HG02678 (cell line): Measurements from ENCODE around the gene HRH2.
"Not testable (repeated sequence)": the region's sequence is repeated elsewhere in the genome, so short reads cannot be mapped to it uniquely, and the experiment has no call there.

ENCODE experiments used
- ATAC-seq: cut with Tn5 transposase; IDR thresholded peaks from one replicate; pipeline ENCODE4 v1.9.1; 2021; ENCODE audit warnings: mild to moderate bottlenecking, moderate library complexity; ENCODE audit not compliant: unreplicated experiment

HRH2 gene

DNA sequence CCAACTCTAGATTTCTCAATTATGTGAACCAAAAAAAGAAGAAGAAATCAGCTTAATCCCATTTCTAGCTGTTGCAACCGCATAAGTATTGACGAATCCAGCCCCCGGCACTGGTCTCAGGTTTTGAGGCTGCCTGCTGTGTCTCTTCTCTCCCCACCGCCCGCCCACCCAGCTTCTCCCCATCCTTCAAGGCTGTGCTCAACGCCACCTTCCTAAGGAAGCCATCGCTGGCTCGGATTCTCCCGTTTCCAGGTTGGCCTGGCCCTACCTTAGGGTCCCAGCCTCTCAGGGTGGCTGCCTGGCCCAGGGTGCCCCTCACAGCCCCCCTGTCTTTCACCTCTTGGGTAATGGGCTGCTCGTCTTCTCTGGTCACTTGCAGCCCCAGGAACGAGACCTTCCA is 77.8 kb downstream of the HRH2 start:
- ATAC-seq, result no peak

DNA sequence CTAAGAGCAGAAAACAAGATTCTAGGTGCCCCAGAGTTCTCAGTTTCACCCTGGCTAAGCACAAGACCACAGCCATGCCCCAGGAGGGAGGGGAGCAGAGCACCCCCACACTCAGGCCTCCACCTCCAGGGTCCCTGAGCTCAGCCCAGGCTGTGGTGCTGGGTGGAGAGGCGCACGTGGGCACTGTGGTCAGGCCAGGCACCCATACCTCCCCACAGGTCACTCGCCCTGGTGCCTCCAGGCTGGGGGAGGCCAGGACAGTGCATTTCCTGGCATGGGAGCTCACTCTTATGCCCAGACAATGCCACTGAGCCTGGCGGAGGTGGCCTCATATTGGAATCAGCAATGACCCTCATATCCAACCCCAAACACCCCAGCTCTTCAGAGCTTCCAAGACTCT is 78.8 kb downstream of the HRH2 start:
- ATAC-seq, result no peak

DNA sequence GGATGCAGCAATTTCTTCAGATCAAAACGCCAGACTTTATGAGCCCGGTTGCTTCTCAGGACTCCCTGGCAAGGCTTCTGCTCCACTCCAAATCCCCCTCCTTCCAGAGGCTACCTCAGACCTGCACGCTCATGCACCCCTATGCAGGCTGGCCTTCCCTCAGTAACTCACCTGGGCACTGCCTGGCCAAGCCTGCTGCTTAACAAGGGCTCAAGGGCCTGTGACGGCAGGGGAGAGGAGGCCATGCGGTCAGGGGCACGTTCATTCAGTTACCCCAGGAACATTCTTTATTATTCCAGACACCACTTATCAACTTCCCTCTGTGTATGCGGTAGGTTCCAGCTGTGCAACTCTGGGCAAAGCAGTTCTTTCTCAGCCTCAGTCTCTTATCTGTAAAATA is 79.6 kb downstream of the HRH2 start:
- ATAC-seq, result no peak

DNA sequence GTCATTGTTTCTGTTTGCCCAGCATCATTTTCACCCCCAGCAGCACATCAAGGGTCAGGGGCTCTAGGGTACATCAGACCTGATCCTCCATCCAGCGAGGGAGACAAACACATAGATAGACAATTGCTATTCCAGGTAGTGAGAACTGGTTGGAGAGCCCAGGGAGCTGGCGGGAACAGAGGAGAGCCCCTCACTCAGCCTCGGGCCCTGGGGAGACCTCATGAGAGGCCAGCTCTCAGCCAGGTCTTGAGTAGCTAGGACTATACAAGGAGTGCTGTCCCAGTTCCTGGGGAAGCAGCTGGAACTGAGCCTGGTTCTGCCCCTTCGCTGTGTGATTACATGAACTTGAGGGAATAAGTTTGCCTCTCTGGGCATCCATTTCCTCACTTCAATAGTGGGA is 80.3 kb downstream of the HRH2 start:
- no peak for ATAC-seq

DNA sequence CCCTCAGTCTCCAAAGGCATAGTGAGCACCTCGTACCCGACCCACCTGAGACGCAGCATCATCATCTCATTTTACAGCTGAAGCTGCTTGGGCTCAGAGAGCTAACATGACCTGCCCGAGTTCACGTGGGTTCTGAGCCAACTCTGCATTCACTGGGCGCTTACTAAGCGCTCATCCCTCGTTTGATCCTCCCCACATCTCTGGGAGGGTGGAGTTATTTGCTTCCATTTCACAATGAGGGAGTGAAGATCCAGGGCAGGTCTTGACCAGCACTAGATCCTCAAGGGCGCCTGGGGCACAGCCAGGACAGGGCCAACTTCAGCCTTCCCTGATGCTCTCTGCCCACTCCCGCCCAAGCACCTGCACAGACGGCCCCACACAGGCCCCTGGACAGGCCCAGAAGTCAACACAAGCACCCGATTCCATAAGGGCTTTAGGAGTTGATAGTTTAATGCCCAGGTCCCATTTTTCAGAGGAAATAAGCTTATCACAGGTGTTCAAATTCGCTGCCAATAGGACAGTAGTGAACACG is 80.8 kb downstream of the HRH2 start:
- no peak for ATAC-seq

DNA sequence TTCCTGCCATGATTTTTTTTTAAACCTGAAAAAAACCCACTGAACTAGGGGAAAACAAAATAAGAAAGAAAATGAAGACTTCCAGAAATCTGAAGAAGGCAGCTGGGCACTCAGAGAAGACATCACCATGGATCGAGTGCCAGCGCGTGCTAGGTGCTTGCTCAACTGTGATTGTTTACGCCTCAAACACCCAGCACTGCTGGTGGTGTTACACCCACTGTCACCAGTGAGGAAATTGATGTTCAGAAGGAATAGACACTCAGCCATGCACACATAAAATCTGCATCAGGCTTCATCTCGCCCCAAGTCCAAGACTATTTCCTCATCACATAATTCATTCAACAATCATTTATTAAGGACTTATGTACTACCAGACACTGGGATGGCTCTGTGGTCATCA is 82.1 kb downstream of the HRH2 start:
- ATAC-seq, result no peak

DNA sequence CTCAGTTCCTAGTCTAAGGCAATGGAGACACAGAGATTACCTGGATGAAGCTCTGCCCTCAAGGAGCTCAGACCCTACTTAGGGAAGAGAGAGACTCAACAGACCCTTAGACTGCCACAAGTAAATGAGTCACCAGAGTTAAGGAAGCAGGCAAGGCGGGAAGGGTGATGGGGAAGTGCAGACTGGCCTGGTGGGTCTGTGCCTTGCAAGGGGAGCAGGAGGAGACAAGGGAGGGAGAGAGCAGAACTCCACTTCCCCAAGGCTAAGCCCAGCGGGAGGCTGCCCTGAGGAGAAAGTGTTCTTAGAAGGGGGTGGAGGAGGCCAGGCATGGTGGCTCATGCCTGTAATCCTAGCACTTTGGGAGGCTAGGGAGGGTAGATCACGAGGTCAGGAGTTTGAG is 83.7 kb downstream of the HRH2 start:
- no peak for ATAC-seq

DNA sequence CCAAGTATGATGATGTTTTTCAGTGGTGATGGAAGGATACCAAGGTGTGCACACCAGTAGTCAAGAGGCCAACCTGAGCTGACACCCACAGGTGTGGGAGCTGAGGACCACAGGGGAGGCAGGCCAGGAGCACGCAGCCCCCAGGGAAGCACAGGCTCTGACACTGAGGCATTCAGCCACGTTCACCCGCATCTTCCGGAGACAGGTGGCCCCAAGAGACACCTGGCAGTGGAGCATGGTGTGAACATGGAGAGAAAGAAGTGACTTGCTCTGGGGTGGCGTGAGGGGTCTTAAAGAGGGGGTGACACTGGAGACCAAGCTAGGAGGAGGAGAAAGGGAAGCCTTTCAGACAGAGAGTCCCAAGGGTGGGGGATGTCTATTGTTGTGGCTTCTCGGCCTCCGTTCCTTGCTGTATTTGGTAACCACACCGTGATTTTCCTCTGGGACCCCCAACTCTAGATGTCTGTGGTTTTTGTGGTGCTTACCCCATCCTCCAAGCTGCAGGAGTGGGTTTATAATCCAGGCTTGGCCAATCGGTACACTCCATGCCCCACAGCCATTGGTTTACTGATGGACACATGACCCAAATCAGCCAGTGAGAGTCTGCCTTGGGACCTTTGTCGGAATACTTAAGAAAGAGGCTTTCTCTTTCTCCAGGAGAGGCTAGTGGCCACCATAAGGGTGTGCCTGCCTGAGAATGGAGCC is 84.6 kb downstream of the HRH2 start:
- no peak for ATAC-seq

DNA sequence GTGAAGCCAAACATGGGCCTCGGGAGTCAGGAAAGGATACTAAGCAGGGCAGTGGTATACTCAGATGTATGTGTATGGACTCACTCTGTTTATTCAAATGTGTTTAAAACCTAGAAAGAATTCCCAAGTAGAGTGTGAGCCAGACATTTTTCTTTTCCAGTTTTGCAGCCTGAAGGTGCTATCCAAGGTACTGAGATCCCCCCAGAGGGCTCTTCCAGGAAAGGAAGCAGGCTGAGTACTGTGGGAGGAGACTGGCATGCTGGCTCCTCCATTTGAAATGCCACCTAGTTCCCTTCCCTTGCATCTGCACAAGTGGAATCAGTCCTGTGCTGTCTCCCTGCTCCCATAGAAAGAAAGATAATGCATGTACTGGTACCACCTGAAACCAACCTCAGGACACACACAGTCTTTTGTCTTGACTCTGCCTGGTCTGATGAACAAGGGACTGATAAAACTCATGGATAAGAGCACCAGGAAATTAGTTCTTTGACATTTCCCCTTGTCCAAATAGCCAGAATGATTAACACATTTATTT is 85.9 kb downstream of the HRH2 start:
- ATAC-seq, result no peak

DNA sequence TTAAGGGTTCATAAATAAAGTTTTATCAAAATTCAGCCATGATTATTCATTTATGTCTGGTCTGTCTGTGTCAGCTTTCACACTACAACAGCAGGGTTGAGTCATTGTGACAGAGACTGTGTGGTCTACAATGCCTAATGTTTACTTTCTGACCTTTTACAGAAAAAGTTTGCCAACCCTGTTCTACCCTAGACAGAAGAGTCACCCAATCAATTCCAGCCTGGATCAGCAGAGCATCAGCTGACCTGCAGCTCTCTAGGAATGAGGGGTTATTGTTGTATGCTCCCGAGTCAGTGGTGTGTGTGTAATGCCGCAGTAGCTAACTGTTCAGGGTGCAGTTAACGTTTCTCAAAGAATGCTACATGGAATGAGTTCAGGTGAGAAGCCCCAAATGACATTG is 87.3 kb downstream of the HRH2 start:
- ATAC-seq, result no peak

DNA sequence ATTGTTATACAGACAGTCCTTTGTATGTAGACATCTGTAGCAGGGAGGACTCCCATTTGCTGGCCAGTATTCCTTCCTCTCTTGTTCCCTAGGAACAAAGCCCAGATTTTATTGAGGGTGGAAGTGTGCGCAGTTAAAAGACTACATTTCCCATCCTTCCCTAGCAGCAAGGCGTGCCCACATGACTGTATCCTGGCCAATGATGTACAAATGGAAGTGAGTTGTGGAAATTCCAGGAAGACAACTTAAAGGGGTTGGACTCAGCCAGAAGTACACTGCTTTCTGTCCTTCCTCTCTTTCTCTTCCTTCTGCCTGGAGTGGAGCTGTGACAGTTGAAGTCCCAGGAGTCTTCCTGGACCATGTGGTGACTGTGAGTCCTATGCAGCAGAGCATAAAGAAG is 89.0 kb downstream of the HRH2 start:
- no peak for ATAC-seq

DNA sequence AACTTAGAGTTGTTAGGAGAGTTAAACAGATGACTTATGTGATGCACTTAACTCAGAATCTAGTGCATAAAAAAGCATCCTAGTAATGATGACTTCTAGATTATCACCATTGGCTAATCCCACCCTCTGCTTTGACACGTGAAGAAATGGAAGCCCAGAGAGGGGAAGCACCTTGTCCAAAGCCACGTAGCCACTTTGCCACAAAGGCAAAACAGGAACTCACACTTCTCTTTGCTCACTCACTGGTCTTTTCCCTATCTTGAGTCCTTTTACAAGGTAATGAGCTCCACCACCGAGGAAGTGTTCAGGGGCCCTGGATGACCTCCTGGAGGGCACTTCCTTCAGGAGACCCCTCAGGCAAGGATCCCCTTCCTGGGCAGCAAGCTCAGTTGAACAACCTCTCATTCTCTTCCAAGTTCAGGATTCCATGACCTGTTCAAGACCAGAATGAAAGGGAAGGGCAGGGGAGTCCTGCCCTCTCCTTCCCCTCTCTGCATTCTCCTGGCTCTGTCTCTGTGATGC is 89.7 kb downstream of the HRH2 start:
- ATAC-seq, result no peak

DNA sequence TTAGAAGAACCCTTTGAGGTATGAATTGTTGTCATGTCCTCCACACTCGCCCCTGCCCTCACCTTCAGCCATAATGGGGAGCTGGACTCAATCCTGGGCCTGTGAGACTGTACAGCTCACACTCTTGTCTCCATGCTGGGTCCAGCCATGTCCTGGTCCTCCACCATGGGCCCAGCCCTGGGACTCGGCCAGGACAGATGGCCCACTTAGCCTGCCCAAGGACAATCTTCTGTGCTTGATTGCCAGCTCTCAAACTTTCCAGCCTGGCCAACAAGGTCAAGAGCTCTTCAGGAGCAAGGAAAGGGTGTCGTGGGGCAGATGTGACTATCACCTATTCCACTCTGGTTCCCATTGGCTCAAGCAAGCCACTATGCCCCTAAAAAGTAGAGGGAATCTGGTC is 90.8 kb downstream of the HRH2 start:
- no peak for ATAC-seq

DNA sequence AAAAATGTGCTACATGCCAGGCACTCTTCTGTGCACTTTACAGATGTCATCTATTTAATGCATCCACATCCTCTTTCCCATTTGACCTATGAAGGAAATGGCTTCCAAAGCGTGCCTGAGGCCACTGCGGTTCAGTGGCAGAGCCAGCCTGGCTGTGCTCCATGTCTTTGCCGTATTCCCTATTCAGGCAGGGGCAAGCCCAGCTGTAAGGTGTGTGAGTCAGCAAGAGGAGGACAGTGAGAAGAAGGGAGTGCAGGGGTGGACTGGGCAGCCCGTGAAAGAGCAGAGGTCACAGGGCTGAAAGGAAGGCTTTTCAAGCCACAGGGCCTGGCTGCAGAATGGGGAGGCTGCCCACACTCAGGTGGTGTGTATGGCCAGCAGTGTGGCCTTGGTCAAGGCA is 91.7 kb downstream of the HRH2 start:
- ATAC-seq, result no peak

DNA sequence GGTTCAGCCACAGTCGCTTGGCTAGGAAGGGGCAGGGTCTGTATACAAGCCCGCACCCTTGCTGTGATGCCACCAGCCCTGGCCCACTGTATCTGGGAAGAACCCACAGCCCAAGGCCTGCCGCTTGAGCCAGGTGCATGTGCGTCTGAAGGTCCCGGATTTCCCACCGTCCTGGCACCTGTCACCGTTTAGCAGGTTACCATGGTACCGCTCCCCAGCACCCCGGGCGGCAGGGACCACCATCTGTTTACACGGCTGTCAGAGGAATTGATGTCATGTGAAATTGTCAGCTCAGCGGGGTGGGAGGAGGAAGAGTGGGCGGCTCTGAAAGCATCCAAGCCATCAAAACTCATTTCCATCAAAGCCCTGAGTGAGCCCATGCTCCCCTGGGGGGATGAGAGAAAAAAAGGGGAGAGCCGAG is 92.7 kb downstream of the HRH2 start:
- ATAC-seq, result no peak

DNA sequence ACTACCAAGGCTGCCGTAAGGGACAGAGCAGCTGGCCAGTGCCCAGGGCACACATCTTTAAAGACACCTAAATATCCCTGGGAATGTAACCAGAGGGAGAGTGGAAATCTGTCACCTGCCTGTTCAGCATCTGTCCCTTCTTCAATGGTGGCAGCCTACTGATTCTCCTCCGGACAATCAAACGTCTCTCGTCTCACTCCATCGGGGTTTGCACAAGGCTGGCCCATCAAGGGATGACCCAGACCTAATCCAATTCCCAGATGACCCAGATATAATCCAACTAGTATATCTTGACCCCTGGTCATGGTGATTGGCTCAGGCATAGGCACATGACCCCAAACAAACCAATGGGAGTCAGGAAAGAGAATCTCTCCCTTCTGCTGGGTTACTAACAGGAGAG is 93.5 kb downstream of the HRH2 start:
- no peak for ATAC-seq

DNA sequence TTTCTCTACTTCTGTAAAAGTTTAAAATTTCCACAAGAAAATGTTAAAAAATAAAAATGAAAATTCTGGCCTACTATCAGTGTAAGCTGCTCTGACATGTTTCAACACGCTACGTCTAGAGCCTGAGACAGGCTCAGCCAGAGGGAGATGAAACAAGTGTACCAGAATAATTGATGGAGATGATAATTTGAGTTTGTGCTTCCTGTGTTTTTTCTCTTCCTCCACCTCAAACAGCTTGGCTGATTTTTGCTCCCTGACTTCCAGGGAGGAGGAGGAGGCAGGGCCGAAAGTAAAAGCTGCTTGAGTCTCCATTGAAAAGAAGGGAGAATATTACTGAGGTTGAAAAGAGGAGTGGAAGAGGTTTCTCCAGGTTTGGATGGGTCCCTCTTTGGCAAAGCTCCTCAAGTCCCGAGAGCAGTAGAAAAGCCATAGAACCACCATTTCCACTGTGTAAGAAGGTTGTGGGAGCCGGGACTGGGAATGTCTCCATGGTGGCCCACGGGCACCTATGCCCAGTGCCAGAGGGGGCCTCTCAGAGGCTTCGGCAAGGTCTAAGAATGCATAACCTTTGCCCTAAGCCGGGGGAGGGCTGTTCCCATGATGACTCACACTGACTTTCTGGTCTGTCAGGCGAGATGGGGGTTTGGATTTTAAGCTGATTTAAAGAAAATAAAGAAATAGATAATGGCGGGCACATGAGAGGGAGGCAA is 95.1 kb downstream of the HRH2 start:
- no peak for ATAC-seq

DNA sequence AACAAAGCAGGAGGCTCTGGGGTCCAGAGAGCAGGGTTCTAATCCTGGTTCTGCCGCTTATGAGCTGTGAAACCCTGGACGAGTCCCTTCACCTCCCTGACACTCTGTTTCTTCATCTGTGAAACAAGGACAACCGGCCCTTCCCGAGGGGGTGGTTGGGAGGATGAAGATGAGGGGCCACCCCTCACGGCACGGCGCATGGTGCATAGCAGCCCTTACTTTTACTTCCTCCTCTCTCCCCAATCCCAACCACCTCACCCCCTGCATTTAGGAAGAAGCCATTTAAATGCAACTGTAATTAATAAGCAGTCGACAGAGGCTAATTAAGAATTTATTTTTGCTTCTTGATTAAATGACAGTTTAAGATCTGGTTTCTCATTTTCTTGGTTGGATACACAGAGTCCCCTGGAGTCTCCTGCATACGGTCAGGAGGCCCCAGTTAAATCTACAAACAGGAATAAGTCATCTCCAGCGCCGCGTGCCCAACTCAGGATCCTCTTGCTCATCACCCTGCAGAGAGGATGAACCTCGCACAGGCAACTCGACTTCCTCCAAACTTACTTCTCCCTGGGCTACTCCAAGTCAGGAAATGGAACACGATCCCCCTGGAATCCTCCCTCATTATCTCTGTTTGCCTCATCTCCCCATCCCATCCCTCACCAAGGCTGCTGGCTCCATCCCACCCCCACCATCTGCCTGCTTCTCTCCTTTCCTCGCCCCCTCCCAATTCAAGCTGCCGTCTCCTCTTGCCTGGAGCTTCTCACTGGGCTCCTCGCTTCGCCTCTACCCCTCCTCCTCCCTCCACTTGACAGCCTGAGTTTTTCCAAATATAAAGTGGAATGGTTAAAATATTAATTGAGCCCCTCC is 95.9 kb downstream of the HRH2 start:
- no peak for ATAC-seq

DNA sequence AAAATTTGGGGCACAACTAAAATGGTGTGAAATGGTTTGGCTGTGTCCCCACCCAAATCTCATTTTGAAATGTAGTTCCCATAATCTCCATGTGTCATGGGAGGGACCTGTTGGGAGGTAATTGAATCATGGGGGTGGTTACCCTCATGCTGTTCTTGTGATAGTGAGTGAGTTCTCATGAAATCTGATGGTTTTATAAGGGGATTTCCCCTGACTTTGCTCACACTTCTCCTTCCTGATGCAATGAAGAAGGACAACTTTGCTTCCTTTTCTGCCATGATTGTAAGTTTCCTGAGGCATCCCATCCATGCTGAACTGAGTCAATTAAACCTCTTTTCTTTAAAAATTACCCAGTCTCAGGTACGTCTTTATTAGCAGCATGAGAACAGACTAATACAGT is 102.1 kb downstream of the HRH2 start:
- ATAC-seq, result not testable (repeated sequence)
